Fibroblast of skin of left biceps (primary cell): ENCODE data around the gene C1orf198.
A peak's percentile ranks its signal among the peaks of the same experiment; 100 is the strongest.
"Not testable (repeated sequence)": the region's sequence is repeated elsewhere in the genome, so short reads cannot be mapped to it uniquely, and the experiment has no call there.

Source experiments
- DNase-seq, 2 experiments: peaks; one replicate each; pipeline ENCODE4 v3.0.0-alpha.2; 2013; ENCODE audit warnings: low read depth in 2 of 2

The C1orf198 gene

GRCh38 chr1:230860617-230861384 lies 7.5 kb downstream of the C1orf198 start:
- no peak for DNase-seq

GRCh38 chr1:230858918-230859729 lies 9.2 kb downstream of the C1orf198 start:
- no peak for DNase-seq

- no peak for DNase-seq
Measured at GRCh38 chr1:230858236-230858820, 10.0 kb downstream of the C1orf198 start.

GRCh38 chr1:230857822-230858221 lies 10.5 kb downstream of the C1orf198 start:
- no peak for DNase-seq

- no peak for DNase-seq
Measured at GRCh38 chr1:230857077-230857476, 11.2 kb downstream of the C1orf198 start.

- no peak for DNase-seq
Measured at GRCh38 chr1:230855886-230856285, 12.4 kb downstream of the C1orf198 start.

- no peak for DNase-seq
Measured at GRCh38 chr1:230854423-230854822, 13.9 kb downstream of the C1orf198 start.

GRCh38 chr1:230853731-230854130 lies 14.6 kb downstream of the C1orf198 start:
- no peak for DNase-seq

GRCh38 chr1:230852959-230853358 lies 15.4 kb downstream of the C1orf198 start:
- no peak for DNase-seq

GRCh38 chr1:230851291-230851691 lies 17.0 kb downstream of the C1orf198 start:
- DNase-seq: peak; percentile 72 to 74

GRCh38 chr1:230850547-230850946 lies 17.8 kb downstream of the C1orf198 start:
- DNase-seq: no peak

GRCh38 chr1:230849451-230850224 lies 18.7 kb downstream of the C1orf198 start:
- peak; percentile 90 to 91 for DNase-seq

- DNase-seq: no peak
Measured at GRCh38 chr1:230848235-230848634, 20.1 kb downstream of the C1orf198 start.

GRCh38 chr1:230845184-230845583 lies 23.1 kb downstream of the C1orf198 start:
- DNase-seq: not testable (repeated sequence)

GRCh38 chr1:230844561-230844960 lies 23.8 kb downstream of the C1orf198 start:
- DNase-seq: no peak

- no peak for DNase-seq
Measured at GRCh38 chr1:230843503-230844309, 24.6 kb downstream of the C1orf198 start.

GRCh38 chr1:230842801-230843200 lies 25.5 kb downstream of the C1orf198 start:
- DNase-seq: no peak

GRCh38 chr1:230839173-230839572 lies 29.1 kb downstream of the C1orf198 start:
- no peak for DNase-seq

GRCh38 chr1:230836793-230837192 lies 31.5 kb downstream of the C1orf198 start:
- no peak for DNase-seq

- no peak for DNase-seq
Measured at GRCh38 chr1:230836347-230836746, 32.0 kb downstream of the C1orf198 start.

GRCh38 chr1:230834292-230834691 lies 34.0 kb downstream of the C1orf198 start:
- no peak for DNase-seq
